Naive B cell (primary cell): Measurements from ENCODE around the gene RMND5B. TPM values are rescaled to one million over a fixed set of nuclear protein-coding genes. Genes with fewer than 3 reads are reported as not detected.
"Not testable (repeated sequence)": the region's sequence is repeated elsewhere in the genome, so short reads cannot be mapped to it uniquely, and the experiment has no call there.

Experiments
- ATAC-seq, 2 donors: fragments of 150-1000 bp; cut with Tn5 transposase; 2 replicates each; pipeline ENCODE4 v1.10.0; 2021; ENCODE audit warnings: low read depth in 2 of 2, mild to moderate bottlenecking in 2 of 2, moderate library complexity in 2 of 2
- DNase-seq: peaks from one replicate; pipeline ENCODE4 v3.0.0; 2022
- H3K27ac Mint-ChIP-seq, 6 donors: one replicate each; pipeline ENCODE4 v1.8.0; 2020 to 2022; ENCODE audit warnings: mild to moderate bottlenecking in 6 of 6, mixed read lengths in 6 of 6, moderate library complexity in 5 of 6, inconsistent platforms in 2 of 6
- H3K27me3 Mint-ChIP-seq, 3 donors: one replicate each; pipeline ENCODE4 v1.8.0; 2021 to 2022; ENCODE audit warnings: mixed read lengths in 3 of 3, mild to moderate bottlenecking in 1 of 3
- H3K36me3 Mint-ChIP-seq, 2 donors: one replicate each; pipeline ENCODE4 v1.8.0; 2020 to 2022; ENCODE audit warnings: mixed read lengths in 2 of 2, inconsistent platforms in 1 of 2, mild to moderate bottlenecking in 1 of 2
- H3K4me1 Mint-ChIP-seq, 3 donors: one replicate each; pipeline ENCODE4 v1.8.0; 2020 to 2022; ENCODE audit warnings: mixed read lengths in 3 of 3, inconsistent platforms in 1 of 3, mild to moderate bottlenecking in 1 of 3, moderate library complexity in 1 of 3
- H3K4me3 Mint-ChIP-seq, 8 donors: one replicate each; pipeline ENCODE4 v1.8.0; 2020 to 2022; ENCODE audit warnings: mild to moderate bottlenecking in 8 of 8, mixed read lengths in 8 of 8, moderate library complexity in 8 of 8, inconsistent platforms in 2 of 8
- H3K9me3 Mint-ChIP-seq, 7 donors: one replicate each; pipeline ENCODE4 v1.8.0; 2020 to 2022; ENCODE audit warnings: mixed read lengths in 7 of 7, mild to moderate bottlenecking in 5 of 7, inconsistent platforms in 2 of 7, moderate library complexity in 1 of 7
- polyA plus RNA-seq, 6 donors: library from polyadenylated mRNA; unstranded; fragments of 300-500 nt; fragmentation: Illumina TruSeq; gene quantifications; one replicate each; pipeline ENCODE4 v1.2.3, GENCODE V29; 2021; ENCODE audit warnings: low read depth in 6 of 6

RMND5B gene
- polyA plus RNA-seq, 6 donors from 2014 or later: 36.2 to 82.3 (median 40.3) TPM

- Mint-ChIP-seq H3K4me3 (peak overlapping the region in 2 of 8 donors; percentile 13 to 66), H3K4me1 (peaks cover 20 to 35% (median 22%) of the 10 kb centered on the region in 3 donors), H3K27ac (peak overlapping the region in 2 of 6 donors; percentile 12 to 71)
- DNase-seq, ATAC-seq, H3K36me3 Mint-ChIP-seq, H3K9me3 Mint-ChIP-seq, H3K27me3 Mint-ChIP-seq: not testable (repeated sequence)
Measured at GRCh38 chr5:178127300-178128009, 3.4 kb upstream of the RMND5B start.

DNA sequence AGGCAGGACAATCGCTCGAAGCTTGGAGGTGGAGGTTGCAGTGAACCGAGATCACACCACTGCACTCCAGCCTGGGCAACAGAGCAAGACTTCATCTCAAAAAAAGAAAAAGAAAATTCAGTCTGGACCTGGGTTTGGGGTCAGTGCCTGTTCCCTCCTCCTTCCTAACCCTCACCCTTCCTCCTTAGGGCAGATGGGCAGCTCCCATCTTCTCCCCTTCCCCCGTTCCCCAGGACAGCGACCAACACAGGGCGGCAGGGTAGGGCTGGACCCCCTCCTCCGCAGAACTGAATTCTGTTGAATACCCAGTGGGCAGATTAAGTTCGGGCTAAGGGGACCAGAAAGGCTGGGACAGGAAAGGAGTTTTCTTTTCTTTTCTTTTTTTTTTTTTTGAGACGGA, 1.5 kb upstream of the RMND5B start:
- Mint-ChIP-seq H3K36me3 (no peaks in the 10 kb centered on the region), H3K4me1 (peaks cover 25 to 33% (median 32%) of the 10 kb centered on the region in 3 donors), H3K27ac (peak overlapping the region in 1 of 6 donors; percentile 57), H3K27me3 (no peaks in the 10 kb centered on the region), H3K9me3 (no peaks in the 10 kb centered on the region), H3K4me3 (peak overlapping the region in 6 of 8 donors; percentile 25 to 81 (median 68))
- no peak for ATAC-seq
- DNase-seq: no peak

- not testable (repeated sequence) for DNase-seq, H3K27me3 Mint-ChIP-seq, ATAC-seq, H3K9me3 Mint-ChIP-seq, H3K36me3 Mint-ChIP-seq
- Mint-ChIP-seq H3K4me1 (peaks cover 19 to 33% (median 28%) of the 10 kb centered on the region in 3 donors), H3K27ac (peak overlapping the region in 5 of 6 donors; percentile 21 to 74 (median 53)), H3K4me3 (peak overlapping the region; percentile 79 to 88 (median 82))
Measured at GRCh38 chr5:178130234-178130575, 609 bp upstream of the RMND5B start.

- H3K9me3 Mint-ChIP-seq: no peaks in the 10 kb centered on the region
Measured at GRCh38 chr5:178131446-178131996, 707 bp downstream of the RMND5B start.

GRCh38 chr5:178136990-178137389, 6.2 kb downstream of the RMND5B start:
- H3K4me1 Mint-ChIP-seq: peaks cover 26 to 39% (median 29%) of the 10 kb centered on the region in 3 donors
- H3K9me3 Mint-ChIP-seq: no peaks in the 10 kb centered on the region
- DNase-seq (no peak), ATAC-seq (no peak)
- no peak overlapping the region for H3K4me3 Mint-ChIP-seq
- H3K27ac Mint-ChIP-seq: no peak overlapping the region
- peaks cover 10 to 11% of the 10 kb centered on the region in 2 donors for H3K36me3 Mint-ChIP-seq
- H3K27me3 Mint-ChIP-seq: no peaks in the 10 kb centered on the region

More at GRCh38 chr5:178131446-178131996, 707 bp downstream of the RMND5B start:
- Mint-ChIP-seq H3K27me3 (no peaks in the 10 kb centered on the region), H3K4me3 (peak overlapping the region; percentile 81 to 95 (median 89)), H3K36me3 (peaks cover 6 to 11% of the 10 kb centered on the region in 2 donors), H3K4me1 (peaks cover 27 to 39% (median 39%) of the 10 kb centered on the region in 3 donors), H3K27ac (peak overlapping the region; percentile 48 to 94 (median 74))
- DNase-seq (no peak), ATAC-seq (no peak)

GRCh38 chr5:178137991-178138390, 7.2 kb downstream of the RMND5B start:
- H3K4me3 Mint-ChIP-seq: peak overlapping the region in 1 of 8 donors; percentile 22
- no peak overlapping the region for H3K27ac Mint-ChIP-seq
- no peak for DNase-seq
- no peaks in the 10 kb centered on the region for H3K9me3 Mint-ChIP-seq
- peaks cover 10 to 11% of the 10 kb centered on the region in 2 donors for H3K36me3 Mint-ChIP-seq
- peaks cover 23 to 33% (median 26%) of the 10 kb centered on the region in 3 donors for H3K4me1 Mint-ChIP-seq
- no peak for ATAC-seq
- H3K27me3 Mint-ChIP-seq: no peaks in the 10 kb centered on the region

GRCh38 chr5:178141550-178141949, 10.7 kb downstream of the RMND5B start:
- Mint-ChIP-seq H3K4me1 (peaks cover 8 to 12% (median 9%) of the 10 kb centered on the region in 3 donors), H3K27ac (no peak overlapping the region), H3K9me3 (no peaks in the 10 kb centered on the region), H3K36me3 (peaks cover 0 to 4% of the 10 kb centered on the region in 2 donors), H3K4me3 (no peak overlapping the region), H3K27me3 (no peaks in the 10 kb centered on the region)
- ATAC-seq: no peak
- DNase-seq: no peak

GRCh38 chr5:178142642-178143041, 11.8 kb downstream of the RMND5B start:
- Mint-ChIP-seq H3K36me3 (peaks cover 0 to 4% of the 10 kb centered on the region in 2 donors), H3K4me1 (peaks cover 0 to 5% (median 3%) of the 10 kb centered on the region in 3 donors), H3K27ac (peak overlapping the region in 1 of 6 donors; percentile 60), H3K9me3 (no peaks in the 10 kb centered on the region), H3K4me3 (no peak overlapping the region), H3K27me3 (no peaks in the 10 kb centered on the region)
- DNase-seq (no peak), ATAC-seq (no peak)

DNA sequence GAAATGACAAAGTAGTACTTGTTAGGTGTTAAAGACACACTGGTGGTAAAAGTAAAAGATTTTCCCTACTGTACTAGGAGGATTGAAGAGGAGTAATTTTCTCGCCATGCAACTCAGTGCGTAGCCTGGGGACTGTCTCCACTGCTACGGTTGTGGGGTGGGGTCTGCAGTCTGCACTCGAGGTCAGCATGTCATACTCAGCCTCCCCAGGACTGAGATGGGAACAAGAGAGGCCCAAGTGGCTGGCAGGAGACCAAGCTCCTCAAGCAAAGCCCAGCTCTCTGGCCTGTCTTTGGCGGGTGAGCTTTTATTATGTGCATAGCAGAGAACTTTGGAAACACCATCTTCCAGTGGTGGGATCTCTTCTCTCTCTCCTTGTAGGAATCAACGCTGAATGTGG, 12.4 kb downstream of the RMND5B start:
- peaks cover 0 to 5% (median 3%) of the 10 kb centered on the region in 3 donors for H3K4me1 Mint-ChIP-seq
- H3K27ac Mint-ChIP-seq: no peak overlapping the region
- no peak overlapping the region for H3K4me3 Mint-ChIP-seq
- ATAC-seq (no peak), DNase-seq (no peak)
- H3K27me3 Mint-ChIP-seq: no peaks in the 10 kb centered on the region
- H3K9me3 Mint-ChIP-seq: no peaks in the 10 kb centered on the region
- H3K36me3 Mint-ChIP-seq: peaks cover 1 to 4% of the 10 kb centered on the region in 2 donors

DNA sequence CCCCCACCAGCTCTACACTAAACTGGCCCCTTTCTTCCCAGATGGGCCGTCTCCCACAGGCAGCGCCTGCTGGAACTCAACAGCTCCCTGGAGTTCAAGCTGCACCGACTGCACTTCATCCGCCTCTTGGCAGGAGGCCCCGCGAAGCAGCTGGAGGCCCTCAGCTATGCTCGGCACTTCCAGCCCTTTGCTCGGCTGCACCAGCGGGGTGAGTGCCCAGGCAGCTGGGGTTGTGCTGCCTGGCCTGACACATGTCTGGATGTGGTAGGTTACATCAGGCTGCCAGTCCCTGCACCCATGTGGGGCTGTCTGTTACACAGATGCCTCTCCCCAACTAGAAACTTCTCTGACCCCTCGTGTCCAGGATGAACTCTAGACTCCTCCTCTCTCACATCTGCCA, 13.1 kb downstream of the RMND5B start:
- H3K27me3 Mint-ChIP-seq: no peaks in the 10 kb centered on the region
- no peaks in the 10 kb centered on the region for H3K9me3 Mint-ChIP-seq
- DNase-seq (no peak), ATAC-seq (no peak)
- peaks cover 4 to 7% of the 10 kb centered on the region in 2 donors for H3K36me3 Mint-ChIP-seq
- peak overlapping the region in 1 of 6 donors; percentile 60 for H3K27ac Mint-ChIP-seq
- H3K4me3 Mint-ChIP-seq: no peak overlapping the region
- H3K4me1 Mint-ChIP-seq: peaks cover 0 to 5% (median 3%) of the 10 kb centered on the region in 3 donors

DNA sequence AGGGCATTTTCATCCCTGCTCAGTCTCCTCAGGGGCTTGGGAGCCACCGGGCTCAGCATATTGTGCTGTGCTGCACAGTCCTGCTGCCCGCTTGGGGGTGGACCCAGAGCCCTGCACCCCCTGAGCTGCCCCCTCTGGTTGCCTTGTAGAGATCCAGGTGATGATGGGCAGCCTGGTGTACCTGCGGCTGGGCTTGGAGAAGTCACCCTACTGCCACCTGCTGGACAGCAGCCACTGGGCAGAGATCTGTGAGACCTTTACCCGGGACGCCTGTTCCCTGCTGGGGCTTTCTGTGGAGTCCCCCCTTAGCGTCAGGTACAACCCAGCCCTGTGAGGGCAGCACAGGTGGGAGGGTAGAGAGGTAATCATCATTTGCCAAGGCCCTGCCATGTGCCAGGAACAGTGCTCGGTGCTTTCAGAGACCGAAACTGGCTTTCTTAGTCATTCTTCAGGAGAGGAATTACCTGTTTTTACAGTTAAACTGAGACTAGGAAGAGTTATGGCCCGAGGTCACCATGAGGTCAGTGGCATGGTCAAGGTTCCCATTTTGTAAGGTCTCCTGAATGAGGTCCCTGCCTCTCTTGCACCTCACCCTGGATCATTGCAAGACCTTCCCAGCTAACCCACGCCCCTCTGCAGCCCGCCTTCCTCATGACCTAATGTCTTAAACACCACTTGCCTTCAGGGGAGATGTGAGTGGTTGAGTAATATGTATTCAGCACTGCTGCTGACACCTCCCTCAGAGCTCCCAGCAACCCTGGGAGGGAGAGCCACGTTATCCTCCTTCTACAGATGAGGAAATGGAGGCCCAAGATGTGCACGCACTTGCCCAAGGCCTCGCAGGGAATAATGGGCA, 15.4 kb downstream of the RMND5B start:
- H3K36me3 Mint-ChIP-seq: peaks cover 0 to 7% of the 10 kb centered on the region in 2 donors
- DNase-seq: peak; percentile 68
- peak overlapping the region in 1 of 8 donors; percentile 70 for H3K4me3 Mint-ChIP-seq
- ATAC-seq: peak; percentile 97 to 99
- H3K9me3 Mint-ChIP-seq: no peaks in the 10 kb centered on the region
- H3K27me3 Mint-ChIP-seq: no peaks in the 10 kb centered on the region
- H3K4me1 Mint-ChIP-seq: peaks cover 6 to 13% (median 7%) of the 10 kb centered on the region in 3 donors
- H3K27ac Mint-ChIP-seq: peak overlapping the region in 3 of 6 donors; percentile 33 to 73 (median 73)

- Mint-ChIP-seq H3K4me1 (peaks cover 15 to 23% (median 18%) of the 10 kb centered on the region in 3 donors), H3K4me3 (no peak overlapping the region), H3K27me3 (no peaks in the 10 kb centered on the region), H3K27ac (peak overlapping the region in 1 of 6 donors; percentile 33), H3K36me3 (peaks cover 0 to 7% of the 10 kb centered on the region in 2 donors), H3K9me3 (no peaks in the 10 kb centered on the region)
- no peak for DNase-seq
- ATAC-seq: no peak
Measured at GRCh38 chr5:178147406-178147805, 16.6 kb downstream of the RMND5B start.

DNA sequence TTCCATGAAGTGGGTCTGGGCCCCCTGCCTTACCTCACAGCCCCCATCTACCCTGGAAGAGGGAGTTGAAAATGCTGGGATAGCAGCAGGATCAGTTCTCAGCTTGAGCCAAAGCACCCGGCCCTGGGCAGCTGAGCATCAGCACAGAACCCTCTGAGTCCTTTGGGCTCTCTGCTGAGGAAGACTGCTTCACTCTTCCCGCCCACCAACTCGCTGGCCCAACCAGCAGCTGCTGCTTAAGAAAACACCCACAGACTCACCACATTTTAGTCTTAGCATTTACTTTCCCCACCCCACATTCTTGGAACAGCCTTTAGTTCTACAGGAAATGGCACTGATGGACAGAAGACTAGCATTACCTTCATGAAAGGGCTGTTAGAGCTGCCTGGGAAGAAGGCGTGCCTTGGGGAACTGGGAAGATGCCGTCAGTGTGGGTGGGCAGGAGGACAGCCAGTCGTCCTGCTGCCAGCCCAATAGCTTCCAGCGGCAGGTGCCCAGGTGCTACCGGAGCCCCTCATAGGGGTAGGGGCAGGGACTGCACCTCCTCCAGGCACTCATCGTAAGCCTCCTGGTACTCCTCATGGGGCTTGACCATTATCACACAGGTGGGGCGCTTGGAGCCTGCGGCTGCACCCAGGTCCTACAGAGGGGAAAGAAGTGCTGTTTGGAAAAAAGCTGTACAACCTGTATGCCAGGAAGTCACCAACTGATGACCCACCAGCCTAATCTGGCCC, 18.6 kb downstream of the RMND5B start:
- peak overlapping the region in 3 of 6 donors; percentile 70 to 81 (median 79) for H3K27ac Mint-ChIP-seq
- no peak for DNase-seq

More for the DNA sequence above, 18.6 kb downstream of the RMND5B start:
- no peak for ATAC-seq
- H3K4me1 Mint-ChIP-seq: peaks cover 27 to 36% (median 35%) of the 10 kb centered on the region in 3 donors
- no peaks in the 10 kb centered on the region for H3K27me3 Mint-ChIP-seq
- peaks cover 0 to 7% of the 10 kb centered on the region in 2 donors for H3K36me3 Mint-ChIP-seq
- no peaks in the 10 kb centered on the region for H3K9me3 Mint-ChIP-seq
- no peak overlapping the region for H3K4me3 Mint-ChIP-seq
